Measurements from ENCODE around the gene SLC5A5. TPM values are rescaled to one million over a fixed set of nuclear protein-coding genes. Genes with fewer than 3 reads are reported as not detected.

Gene SLC5A5
- total and polyA plus RNA-seq, 10 of the 15 experiments (the other 5 are each of a cell fraction or from before 2014, with no cell fraction given), result 0.02 to 0.08 (median 0.05) TPM; not detected in 3

- Histone ChIP-seq H3K4me2 (ENCODE audit: control insufficient read depth, insufficient read depth) (no peak overlapping the region), H2AFZ (ENCODE audit: control insufficient read depth, low read depth, low read length) (no peak overlapping the region), H3K27ac (ENCODE audit: control insufficient read depth, insufficient read depth) (peak overlapping the region; percentile 71), H3K4me3 (0 out of 2 replicates have a peak overlapping the region, but pooled peaks have one; percentile 72), H3K79me2 (ENCODE audit: control insufficient read depth, insufficient read depth, low read length) (peaks cover 25% of the 10 kb centered on the region), H3K9ac (ENCODE audit: control insufficient read depth, insufficient read depth, low read length) (no peak overlapping the region), H3K36me3 (ENCODE audit: control insufficient read depth in 2 of 2, insufficient read depth in 2 of 2, low read length in 1 of 2) (0 out of 4 replicates have a peak, but pooled peaks cover 0 to under 1% of the 10 kb centered on the region in 2 experiments), H4K20me1 (ENCODE audit: control insufficient read depth, insufficient read depth) (no peaks in the 10 kb centered on the region), H3K27me3 (replicated peaks in 1 of 2; ENCODE audit: control insufficient read depth in 2 of 2, insufficient read depth in 2 of 2, low read length in 1 of 2) (no peaks in the 10 kb centered on the region), H3K9me3 (replicated peaks; ENCODE audit: control insufficient read depth, insufficient read depth, low read length) (no peaks in the 10 kb centered on the region), H3K4me1 (ENCODE audit: control insufficient read depth, insufficient read depth, low read length) (peaks cover 36% of the 10 kb centered on the region)
- WGBS (ENCODE audit: insufficient coverage, insufficient replicate concordance, low lambda C conversion rate, missing lambda C conversion rate), result 87% methylated on average over 14 of the region's 14 CpGs
- in situ Hi-C loops (cut with MboI) (no loop called here), intact Hi-C loops (cut with micrococcal nuclease; ENCODE audit: unreplicated experiment) (no loop called here)
- ChIA-PET POLR2A (interaction anchor here (1.1 to 2.9 kb wide), 2 partner anchors 11 to 94 kb away, joined by 7 to 23 read pairs; partner anchors contain the start of gene RPL18A), RAD21 (ENCODE audit: unreplicated experiment) (interaction anchor here (1.3 to 5.3 kb wide), 4 partner anchors 10 to 94 kb away, joined by 3 to 56 read pairs (median 10); partner anchors contain the start of genes CCDC124 and RPL18A), CTCF (interaction anchor here (0.7 to 8.5 kb wide), 9 partner anchors 11 to 338 kb away, joined by 3 to 78 read pairs (median 6); partner anchors contain the start of genes CCDC124 and RPL18A), SMC1A (ENCODE audit: uncharacterized antibody, unreplicated experiment) (interaction anchor here (1.4 to 3.4 kb wide), 3 partner anchors 11 to 88 kb away, joined by 4 to 19 read pairs (median 5); partner anchors contain the start of gene RPL18A)
- TF ChIP-seq, protein P1, sequence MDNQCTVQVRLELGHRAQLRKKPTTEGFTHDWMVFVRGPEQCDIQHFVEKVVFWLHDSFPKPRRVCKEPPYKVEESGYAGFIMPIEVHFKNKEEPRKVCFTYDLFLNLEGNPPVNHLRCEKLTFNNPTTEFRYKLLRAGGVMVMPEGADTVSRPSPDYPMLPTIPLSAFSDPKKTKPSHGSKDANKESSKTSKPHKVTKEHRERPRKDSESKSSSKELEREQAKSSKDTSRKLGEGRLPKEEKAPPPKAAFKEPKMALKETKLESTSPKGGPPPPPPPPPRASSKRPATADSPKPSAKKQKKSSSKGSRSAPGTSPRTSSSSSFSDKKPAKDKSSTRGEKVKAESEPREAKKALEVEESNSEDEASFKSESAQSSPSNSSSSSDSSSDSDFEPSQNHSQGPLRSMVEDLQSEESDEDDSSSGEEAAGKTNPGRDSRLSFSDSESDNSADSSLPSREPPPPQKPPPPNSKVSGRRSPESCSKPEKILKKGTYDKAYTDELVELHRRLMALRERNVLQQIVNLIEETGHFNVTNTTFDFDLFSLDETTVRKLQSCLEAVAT (IDR thresholded peaks at IDR 0.05), result peak; percentile 79; the same call in 1 of the 2 replicates
- no peak for TF ChIP-seq MTA2 (IDR thresholded peaks at IDR 0.05; ENCODE audit: low read depth)
- no peak for TF ChIP-seq BRCA1 (IDR thresholded peaks at IDR 0.05; ENCODE audit: low read depth, low read length)
- no peak for TF ChIP-seq NR2F1 (conservative IDR thresholded peaks at IDR 0.05)
- no peak for TF ChIP-seq TCF12 (IDR thresholded peaks at IDR 0.05; ENCODE audit: low read depth, low read length)
- TF ChIP-seq PML (IDR thresholded peaks at IDR 0.05; ENCODE audit: low read length), result no peak
- TF ChIP-seq WRNIP1 (IDR thresholded peaks at IDR 0.05; ENCODE audit: borderline replicate concordance, low read depth, low read length), result no peak
- TF ChIP-seq, protein P2, sequence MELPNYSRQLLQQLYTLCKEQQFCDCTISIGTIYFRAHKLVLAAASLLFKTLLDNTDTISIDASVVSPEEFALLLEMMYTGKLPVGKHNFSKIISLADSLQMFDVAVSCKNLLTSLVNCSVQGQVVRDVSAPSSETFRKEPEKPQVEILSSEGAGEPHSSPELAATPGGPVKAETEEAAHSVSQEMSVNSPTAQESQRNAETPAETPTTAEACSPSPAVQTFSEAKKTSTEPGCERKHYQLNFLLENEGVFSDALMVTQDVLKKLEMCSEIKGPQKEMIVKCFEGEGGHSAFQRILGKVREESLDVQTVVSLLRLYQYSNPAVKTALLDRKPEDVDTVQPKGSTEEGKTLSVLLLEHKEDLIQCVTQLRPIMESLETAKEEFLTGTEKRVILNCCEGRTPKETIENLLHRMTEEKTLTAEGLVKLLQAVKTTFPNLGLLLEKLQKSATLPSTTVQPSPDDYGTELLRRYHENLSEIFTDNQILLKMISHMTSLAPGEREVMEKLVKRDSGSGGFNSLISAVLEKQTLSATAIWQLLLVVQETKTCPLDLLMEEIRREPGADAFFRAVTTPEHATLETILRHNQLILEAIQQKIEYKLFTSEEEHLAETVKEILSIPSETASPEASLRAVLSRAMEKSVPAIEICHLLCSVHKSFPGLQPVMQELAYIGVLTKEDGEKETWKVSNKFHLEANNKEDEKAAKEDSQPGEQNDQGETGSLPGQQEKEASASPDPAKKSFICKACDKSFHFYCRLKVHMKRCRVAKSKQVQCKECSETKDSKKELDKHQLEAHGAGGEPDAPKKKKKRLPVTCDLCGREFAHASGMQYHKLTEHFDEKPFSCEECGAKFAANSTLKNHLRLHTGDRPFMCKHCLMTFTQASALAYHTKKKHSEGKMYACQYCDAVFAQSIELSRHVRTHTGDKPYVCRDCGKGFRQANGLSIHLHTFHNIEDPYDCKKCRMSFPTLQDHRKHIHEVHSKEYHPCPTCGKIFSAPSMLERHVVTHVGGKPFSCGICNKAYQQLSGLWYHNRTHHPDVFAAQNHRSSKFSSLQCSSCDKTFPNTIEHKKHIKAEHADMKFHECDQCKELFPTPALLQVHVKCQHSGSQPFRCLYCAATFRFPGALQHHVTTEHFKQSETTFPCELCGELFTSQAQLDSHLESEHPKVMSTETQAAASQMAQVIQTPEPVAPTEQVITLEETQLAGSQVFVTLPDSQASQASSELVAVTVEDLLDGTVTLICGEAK (IDR thresholded peaks at IDR 0.05; ENCODE audit: borderline replicate concordance), result no peak
- no peak for ATAC-seq
- no peak for FAIRE-seq
- no TSS peak for BruUV-seq (replicated peaks)
- DNase-seq (ENCODE audit: low read depth, low spot score), result no peak
These were observed 23.0 kb upstream of the SLC5A5 start for GRCh38 chr19:17848595-17849292.
